ENCODE data around the gene HINT1.
"Not testable (repeated sequence)": the region's sequence is repeated elsewhere in the genome, so short reads cannot be mapped to it uniquely, and the experiment has no call there.

Gene HINT1

GRCh38 chr5:131165119-131165727 lies at the start of gene HINT1:
HINT1 (minus strand) TSS chr5:131165256; CDS start chr5:131165205, 51 bp downstream.
- peak; percentile 91 to 92 for DNase-seq

DNA sequence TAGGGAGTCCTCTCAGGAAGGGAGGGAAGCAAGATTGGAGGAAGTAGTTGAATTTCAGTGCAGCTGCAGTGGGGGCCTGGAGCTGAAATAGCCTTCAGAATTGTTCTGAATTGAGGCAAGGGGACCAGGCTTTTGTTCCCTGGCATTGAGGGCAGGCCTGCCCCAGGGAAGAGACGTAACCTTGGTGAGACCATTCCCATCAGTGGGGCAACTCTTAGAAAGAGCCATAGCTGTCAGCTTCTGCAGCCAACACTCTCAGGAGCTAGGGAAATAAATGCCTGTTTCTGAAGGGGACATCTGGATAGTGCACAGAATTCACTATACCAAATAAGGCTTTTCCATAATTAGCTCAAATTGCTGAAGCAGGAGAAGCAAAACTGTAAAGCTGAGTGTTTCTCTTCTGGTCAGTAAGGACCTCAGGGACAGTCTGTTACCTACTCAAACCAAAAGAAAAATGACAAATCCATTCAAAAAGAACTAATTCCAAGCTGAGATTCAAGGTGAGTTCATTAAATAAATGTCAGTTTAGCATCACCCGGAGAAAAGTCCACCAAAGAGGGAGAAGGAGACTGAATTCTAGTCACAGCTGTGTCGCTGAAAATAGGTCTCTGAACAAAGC lies 49.7 kb upstream of the HINT1 start:
- no peak for DNase-seq

GRCh38 chr5:131212471-131213021 lies 47.5 kb upstream of the HINT1 start:
- DNase-seq, result no peak

GRCh38 chr5:131211669-131212068 lies 46.6 kb upstream of the HINT1 start:
- DNase-seq, result no peak

DNA sequence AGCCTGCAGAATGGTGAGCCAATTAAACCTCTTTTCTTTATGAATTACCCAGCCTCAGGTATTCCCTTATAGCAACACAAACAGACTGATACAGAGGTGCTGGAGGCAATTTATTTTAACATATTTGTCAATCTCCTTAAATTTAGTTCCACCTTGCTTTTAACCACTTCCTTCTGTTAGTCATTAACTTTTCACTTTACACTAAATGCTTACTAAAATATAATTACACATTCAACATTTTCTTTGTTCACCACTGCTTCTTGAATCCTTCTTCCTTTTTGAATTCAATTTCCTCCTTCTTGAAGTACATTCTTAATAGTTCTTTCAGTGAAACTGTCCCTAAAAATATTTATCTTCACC lies 45.1 kb upstream of the HINT1 start:
- no peak for DNase-seq

DNA sequence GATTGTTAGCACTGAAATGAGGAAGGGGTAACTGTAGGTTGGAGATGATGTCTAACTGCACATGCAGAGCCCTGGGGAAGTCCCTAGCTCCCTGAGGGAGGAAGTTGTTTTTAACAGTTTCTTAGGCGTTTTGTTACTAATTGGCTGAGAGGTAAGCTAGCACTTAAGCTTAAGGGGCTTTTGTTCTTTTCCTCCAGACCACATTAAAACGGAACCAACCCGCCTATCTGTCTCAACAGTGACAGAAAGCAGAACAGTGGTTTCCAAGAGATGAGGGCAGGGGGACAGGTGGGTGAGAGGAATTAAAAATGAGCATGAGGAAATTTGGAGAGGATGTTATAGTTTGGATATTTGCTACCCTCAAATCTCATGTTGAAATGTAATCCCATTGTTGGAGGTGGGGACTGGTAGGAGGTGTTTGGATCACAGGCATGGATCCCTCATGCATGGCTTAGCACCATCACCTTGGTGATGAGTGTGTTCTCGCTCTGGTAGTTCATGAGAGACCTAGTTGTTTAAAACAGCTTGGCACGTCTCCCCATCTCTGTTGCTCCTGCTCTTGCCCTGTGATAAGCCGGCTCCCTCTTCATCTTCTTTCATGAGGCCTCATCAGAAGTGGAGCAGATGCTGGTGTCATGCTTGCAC lies 44.6 kb upstream of the HINT1 start:
- peak; percentile 14 to 23 for DNase-seq

GRCh38 chr5:131209175-131209505 lies 44.1 kb upstream of the HINT1 start:
- DNase-seq, result no peak

GRCh38 chr5:131206772-131207171 lies 41.7 kb upstream of the HINT1 start:
- DNase-seq, result no peak

DNA sequence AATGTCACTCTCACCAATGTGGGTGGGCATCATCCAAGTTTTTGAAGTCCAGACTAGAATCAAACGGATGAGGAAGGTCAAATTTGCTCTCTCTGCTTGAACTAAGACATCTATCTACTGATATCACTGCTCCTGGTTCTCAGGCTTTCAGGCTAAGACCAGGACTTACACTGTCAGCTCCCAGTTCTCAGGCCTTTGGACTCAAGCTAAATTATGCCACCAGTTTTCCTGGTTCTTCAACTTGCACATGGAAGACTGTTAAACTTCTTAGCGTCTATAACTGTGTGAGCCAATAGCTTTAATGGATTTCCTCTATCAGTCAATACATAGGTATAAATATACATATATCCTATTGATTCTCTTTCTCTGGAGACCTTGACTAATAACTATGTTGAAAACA lies 41.0 kb upstream of the HINT1 start:
- no peak for DNase-seq

DNA sequence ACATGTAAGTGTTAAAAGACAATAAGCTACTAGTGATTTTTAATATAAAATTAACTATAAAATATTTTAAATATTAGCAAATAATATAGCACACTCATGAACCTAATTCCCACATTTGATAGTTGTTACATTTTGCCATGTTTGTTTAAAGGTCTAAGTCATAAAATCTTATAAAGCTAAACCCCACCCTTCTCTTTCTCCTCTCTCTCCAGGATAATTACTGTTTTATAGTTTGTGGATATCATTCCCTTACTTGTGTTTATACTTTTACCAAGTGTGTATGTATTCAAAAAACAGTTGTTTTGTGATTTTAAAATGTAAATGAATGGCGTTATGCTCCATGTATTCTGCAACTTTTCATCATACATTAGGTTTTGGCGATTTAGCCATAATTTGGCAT lies 39.9 kb upstream of the HINT1 start:
- DNase-seq, result no peak

- no peak for DNase-seq
Observed at GRCh38 chr5:131200560-131200959, 35.5 kb upstream of the HINT1 start.

GRCh38 chr5:131198625-131199024 lies 33.6 kb upstream of the HINT1 start:
- DNase-seq, result no peak

- no peak for DNase-seq
Observed at GRCh38 chr5:131196331-131196730, 31.3 kb upstream of the HINT1 start.

DNA sequence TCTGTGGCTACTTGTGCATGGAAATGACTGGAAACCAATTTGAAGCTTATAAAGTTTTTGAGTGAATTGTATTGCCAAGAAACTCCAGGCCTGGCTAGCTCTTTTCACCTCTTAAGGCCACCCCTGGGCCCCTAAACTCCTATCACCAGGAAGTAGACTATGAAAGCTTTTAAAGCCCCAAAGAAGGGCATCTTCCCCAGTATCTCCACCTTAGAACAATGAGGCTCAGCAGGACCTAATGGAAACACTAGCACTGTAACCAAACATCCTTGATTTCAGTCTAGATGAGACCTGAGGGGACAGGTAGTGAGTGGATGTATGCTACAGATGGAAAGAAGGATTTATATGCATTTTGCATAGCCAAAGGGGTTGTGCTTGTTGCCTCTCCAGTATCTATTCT lies 30.6 kb upstream of the HINT1 start:
- DNase-seq, result no peak

- DNase-seq, result no peak
Observed at GRCh38 chr5:131194725-131195124, 29.7 kb upstream of the HINT1 start.

DNA sequence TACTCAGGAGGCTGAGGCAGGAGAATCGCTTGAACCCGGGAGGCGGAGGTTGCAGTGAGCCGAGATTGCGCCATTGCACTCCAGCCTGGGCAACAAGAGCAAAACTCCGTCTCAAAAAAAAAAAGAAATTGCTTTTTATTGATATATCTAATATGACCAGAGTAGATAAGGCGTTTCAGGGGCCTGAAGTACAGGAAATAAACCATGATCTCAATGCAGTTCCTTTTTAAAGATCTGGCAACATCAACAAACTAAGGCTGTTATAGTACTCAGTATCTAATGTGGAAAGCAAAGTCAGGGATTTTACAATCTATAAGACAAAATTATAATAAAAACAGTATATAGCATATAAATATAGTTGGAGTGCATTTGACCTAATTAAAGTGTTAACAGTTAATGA lies 28.8 kb upstream of the HINT1 start:
- DNase-seq, result not testable (repeated sequence)

DNA sequence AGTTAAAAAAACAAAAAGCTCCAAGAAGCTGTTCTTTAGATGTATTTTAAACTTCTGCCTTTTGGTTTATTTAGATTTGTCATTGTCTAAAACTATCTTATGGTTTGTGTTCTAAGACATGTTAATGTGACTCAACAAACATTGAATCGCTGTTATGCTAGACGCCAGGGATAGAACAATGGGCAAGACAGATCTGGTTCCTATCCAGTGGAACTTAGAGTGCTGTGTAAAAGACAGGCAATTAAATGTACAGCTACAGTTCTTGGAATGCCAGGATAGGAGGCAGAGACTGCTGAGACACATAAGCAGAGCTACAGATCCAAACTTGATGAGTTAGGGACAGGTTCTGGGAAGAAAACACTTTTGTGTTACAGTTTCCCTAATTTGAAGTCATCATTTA lies 28.1 kb upstream of the HINT1 start:
- no peak for DNase-seq

DNA sequence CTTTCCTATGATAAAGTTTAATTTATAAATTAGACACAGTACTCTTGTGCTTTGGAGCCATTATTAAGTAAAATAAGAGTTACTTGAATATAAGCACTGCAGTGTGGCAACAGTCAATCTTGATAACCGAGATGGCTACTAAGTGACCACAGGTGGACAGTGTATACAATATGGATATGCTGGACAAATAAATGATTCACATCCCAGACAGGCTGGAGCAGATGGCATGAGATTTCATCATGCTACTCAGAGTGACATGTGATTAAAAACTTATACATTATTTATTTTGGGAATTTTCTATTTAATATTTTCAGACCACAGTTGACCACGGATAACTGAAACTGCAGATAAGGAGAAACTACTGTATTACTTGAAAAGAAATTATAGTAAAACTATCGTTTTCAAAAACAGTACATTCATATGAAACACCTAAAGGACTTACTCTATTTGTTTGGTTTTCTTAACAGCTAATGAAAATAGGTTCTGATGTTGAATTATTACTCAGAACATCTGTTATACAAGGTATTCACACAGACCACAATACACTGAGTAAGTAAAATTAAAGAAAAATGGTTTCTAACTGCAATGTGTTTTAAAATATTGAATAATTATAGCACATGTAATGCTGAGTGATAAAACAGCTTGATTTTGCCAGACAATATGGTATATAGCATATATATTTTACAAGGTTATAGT lies 21.7 kb upstream of the HINT1 start:
- DNase-seq, result no peak

- no peak for DNase-seq
Observed at GRCh38 chr5:131185523-131186104, 20.6 kb upstream of the HINT1 start.

DNA sequence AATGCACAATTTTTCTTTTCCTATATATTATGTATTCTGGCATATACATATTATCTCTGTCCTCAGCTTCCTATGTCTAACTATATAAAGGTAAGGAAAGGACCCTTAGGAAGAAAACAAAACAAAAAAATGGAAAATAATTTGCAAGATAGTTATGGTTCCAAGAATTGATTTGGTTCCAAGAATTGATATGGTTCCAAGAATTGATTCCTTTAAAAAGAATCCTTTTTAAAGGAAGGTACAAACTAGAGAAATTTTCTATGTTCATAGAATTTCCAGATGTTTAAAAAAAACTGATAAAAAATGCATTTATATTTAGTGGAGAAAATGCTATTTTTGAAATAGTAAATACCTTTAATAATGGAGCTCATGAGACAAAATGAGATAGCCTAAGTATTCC lies 17.8 kb upstream of the HINT1 start:
- DNase-seq, result no peak

- no peak for DNase-seq
Observed at GRCh38 chr5:131180407-131180806, 15.4 kb upstream of the HINT1 start.

DNA sequence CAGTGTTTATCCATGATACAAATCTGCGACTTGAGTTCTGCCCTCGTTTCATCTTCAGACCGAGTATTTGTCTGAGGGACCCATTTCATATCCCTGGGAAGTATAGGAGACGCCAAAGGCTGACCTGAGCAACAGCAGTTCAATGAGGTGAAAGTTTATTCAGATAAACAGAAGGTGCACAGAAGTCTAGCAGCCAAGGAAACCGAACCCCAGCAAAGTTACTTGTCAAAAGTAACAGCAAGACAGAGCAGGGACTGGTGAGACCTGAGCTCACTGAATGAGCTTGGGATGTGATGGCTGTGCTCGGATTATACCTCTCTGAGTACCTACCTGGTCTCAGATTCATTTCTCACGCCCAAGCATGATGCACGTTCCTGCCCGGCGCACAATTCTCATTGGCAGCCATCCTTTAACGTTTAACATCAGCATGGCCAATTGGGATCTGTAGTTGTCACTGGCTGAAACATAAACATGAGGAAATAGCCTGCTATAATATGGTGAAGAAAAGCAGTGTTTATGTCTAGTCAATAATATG lies 6.3 kb upstream of the HINT1 start:
- DNase-seq, result peak; percentile 10 to 11

Data from stimulated activated CD4-positive, alpha-beta T cell treated with anti-CD3 and anti-CD28 coated beads, Interleukin-2, amount 100 ng/mL, for 48 hours (primary cell).